Upper lobe of left lung (tissue), 4 donors: ENCODE data around the gene GTPBP3.

ENCODE experiments used
- CTCF ChIP-seq, 6 experiments: fragments of 450-650 bp in 4 of 6; fragments of 200-600 bp in 2 of 6; sonication (generic) in 2 of 6; IDR thresholded peaks; one replicate each; pipeline ENCODE4 v1.5.1; 2016 to 2019; ENCODE audit warnings: antibody characterized with exemption in 6 of 6
- POLR2AphosphoS5 ChIP-seq, 2 donors: sonication (generic); formaldehyde crosslinking; IDR thresholded peaks; one replicate each; pipeline ENCODE4 v1.5.1; 2017; ENCODE audit warnings: antibody characterized with exemption in 2 of 2

DNA sequence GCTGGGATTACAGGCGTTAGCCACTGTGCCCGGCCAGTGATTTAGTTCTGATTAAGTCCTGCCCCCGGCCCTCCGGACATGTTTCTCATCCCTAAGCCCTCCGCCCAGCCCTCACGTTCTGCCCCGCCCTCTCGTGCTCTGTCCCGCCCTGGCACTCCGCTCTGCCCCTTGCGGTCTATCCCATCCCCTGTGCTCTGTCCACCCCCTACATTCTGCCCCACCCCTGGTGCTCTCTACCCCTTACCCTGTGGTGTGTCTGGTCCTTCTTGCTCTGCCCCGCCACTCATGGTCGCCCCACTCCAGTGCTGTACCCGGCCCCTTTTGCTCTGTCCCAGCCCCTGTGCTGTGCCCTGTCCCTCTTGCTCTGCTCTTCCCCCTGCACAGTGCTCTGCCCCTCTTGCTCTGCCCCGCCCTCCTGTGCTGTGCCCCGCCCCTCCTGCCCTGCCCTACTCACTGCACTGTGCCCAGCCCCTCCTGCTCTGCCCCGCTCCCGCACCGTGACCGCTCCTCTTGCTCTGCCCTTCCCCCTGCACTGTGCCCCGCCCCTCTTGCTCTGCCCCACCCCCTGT, 3.0 kb downstream of the GTPBP3 start:
- no peak for TF ChIP-seq CTCF (IDR thresholded peaks at IDR 0.05)
- no peak for TF ChIP-seq POLR2AphosphoS5 (IDR thresholded peaks at IDR 0.05)
